NT2/D1 (cell line): ENCODE data around the gene ZSWIM3.

Experiments used
- SUZ12 ChIP-seq: IDR thresholded peaks from 2 replicates; pipeline ENCODE4 v1.6.1; 2011; ENCODE audit not compliant: insufficient read length, insufficient read depth; ENCODE audit errors: extremely low read depth
- YY1 ChIP-seq: IDR thresholded peaks from 2 replicates; pipeline ENCODE4 v1.6.1; 2011; ENCODE audit not compliant: insufficient read length, insufficient read depth

DNA sequence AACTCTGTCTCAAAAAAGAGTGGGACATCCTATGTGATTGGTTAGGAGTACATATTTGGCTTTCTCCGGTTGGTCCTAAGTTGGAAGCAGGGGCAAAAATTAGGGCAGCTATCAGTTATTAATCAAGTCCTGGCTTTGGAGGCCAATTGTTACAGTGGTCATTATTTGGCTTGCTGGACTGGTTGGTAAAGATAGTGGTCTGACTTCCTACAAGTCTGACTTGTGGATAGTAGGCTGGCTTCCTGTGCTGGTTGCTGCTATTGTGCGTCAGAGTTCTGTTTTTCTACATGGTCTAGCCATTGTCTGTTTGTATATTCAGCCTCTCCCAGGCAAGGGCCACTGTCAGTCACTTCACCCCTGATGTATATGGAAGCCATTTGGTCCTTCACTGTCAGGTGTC, 7.2 kb upstream of the ZSWIM3 start:
- no peak for TF ChIP-seq YY1
- no peak for TF ChIP-seq SUZ12
